SIG-M5 (cell line): ENCODE measurements around the gene PPP1R1C.

Source experiments
- DNase-seq: peaks from one replicate; lab custom pipeline; 2025; lab: John Stamatoyannopoulos, UW

Gene PPP1R1C

DNA sequence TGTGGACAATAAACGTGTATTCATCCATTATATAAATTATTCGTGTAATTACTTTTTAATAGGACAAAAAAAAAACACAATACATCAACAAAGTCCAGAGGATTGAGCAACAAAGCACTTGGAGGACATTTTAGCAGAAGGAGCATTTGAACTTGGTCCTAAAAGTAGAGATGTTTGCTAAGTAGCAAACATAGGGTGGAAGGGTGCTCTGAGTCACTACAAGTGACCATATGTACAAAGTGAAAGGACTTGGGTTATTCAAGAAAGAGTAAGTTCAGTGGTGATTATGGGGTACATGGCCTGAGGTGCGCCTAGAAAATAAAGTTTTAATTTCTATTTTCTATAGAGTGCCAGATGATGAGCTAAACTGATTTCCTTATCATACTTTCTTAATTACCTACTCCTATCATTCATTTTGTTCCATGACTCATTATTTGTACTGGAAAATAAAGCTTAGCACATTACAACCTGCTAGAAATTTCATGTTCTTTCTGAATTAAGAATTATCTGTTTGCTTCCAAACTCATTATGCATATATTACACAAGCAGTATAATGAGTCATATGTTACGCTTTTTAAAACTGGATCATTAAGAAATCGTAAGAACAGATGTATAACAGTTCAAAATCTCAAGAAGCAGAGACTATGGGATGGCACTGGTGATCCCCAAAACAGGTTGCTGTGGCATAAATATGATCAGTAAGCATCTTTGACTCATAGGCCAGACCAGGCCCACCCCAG, 13.1 kb upstream of the PPP1R1C start:
- no peak for DNase-seq

DNA sequence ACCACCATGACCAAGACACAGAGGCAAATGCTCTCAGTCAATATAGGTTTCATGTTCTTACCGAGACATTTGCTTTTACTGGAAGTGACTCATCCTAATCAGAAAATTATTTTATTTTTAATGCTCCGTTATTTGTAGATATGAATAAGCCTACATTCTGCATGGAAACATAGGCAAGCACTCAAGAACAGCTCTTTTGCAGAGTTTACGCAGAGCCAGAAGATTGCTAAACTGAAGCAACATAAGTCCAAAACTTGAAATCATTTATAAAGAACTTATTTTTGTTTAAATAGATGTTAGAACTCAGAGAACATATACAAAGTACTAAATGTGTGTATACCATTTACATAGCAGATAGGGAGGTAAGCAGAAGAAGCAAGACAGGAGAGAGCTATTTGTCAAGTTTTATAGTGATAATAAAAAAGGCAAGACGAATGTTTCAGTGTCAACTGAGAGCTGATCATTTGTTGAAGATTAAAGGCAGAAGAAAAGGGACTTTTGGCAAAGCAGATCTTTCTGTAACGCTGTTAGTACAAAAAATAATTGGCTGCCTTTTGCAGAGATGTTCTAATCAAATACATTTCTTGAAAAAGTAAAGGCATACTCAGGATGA, 12.4 kb upstream of the PPP1R1C start:
- no peak for DNase-seq

DNA sequence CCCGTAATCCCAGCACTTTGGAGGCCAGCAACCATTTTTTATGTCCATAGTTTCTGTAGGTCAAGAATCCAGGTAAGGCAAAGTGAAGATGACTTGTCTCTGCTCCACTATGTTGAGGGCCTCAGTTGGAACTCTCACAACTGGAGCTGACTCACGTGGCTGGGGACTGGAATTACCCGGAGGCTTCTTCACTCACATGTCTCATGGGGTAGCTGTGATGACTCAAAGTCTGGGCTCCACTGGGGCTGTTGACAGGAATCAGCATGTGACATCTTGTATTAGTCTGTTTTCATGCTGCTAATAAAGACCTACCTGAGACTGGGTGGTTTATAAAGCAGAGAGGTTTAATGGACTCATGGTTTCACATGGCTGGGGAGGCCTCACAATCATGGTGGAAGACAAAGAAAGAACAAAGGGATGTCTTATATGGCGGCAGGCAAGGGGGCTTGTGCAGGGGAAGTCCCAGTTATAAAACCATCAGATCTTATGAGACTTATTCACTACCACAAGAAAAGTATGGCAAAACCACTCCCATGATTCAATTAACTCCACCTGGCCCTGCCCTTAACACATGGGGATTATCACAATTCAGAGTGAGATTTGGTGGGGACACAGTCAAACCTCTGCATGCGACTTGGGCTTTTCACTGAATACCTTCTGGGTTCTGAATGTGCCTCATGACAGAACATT, 7.8 kb upstream of the PPP1R1C start:
- DNase-seq: no peak

GRCh38 chr2:181978351-181979150, 7.1 kb upstream of the PPP1R1C start:
- no peak for DNase-seq

DNA sequence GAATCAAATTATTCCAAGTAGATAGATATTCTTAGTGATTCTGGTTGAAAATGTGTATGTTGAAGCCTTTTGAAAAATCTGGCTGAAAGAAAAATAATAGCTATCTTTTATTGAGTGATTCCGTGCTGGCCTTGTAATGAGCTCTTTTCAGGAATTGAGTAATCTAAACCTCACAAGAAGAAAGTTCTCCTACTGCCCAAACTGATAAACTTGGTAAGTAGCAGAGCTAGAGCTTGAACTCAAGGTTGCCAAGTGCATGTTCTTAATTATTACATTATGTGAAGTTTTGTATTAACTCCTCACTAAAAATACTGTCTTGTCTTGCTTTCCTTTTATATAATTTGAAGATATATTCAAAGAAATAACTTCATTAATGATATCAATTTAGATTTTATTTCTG, 1.6 kb upstream of the PPP1R1C start:
- no peak for DNase-seq

- DNase-seq: no peak
Observed at GRCh38 chr2:181984814-181985631, 630 bp upstream of the PPP1R1C start.

- no peak for DNase-seq
Observed at GRCh38 chr2:181988154-181988924, 2.7 kb downstream of the PPP1R1C start.

- DNase-seq: no peak
Observed at GRCh38 chr2:181989099-181989498, 3.4 kb downstream of the PPP1R1C start.

DNA sequence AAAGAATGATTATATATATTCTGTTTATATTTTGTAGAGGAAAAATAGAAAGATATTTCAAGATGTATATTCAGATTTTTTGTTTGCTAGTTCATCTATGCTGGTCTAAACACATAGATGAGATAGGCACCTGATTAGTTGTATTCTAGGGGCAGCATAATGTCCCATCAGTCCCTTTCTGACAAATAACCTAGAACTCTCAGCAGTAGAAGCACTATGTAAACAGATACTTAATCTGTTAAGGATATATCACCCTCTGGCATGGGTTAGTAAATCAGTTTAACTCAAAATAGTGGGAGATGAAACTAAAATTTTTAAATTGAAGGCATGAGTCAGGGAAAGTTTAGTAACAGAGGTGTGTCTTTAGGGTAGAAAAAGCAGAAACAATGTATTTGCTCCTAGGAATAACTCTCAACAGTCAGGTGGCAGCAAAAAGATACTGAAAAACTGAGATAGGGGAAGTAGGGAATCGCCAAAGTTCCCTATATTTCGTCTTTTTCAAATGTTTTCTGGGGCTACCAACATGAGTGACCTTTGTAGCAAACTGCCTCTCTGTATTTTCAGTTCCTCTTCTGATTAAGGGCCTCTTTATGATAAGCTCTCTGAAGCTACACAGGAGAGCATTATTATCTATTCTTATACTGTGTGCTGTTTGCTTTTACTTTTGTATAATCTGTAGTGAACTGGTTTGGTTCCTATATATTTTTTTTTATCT, 5.7 kb downstream of the PPP1R1C start:
- DNase-seq: peak; percentile 42

- DNase-seq: no peak
Observed at GRCh38 chr2:181992776-181993175, 7.1 kb downstream of the PPP1R1C start.

- no peak for DNase-seq
Observed at GRCh38 chr2:181995289-181995688, 9.6 kb downstream of the PPP1R1C start.

DNA sequence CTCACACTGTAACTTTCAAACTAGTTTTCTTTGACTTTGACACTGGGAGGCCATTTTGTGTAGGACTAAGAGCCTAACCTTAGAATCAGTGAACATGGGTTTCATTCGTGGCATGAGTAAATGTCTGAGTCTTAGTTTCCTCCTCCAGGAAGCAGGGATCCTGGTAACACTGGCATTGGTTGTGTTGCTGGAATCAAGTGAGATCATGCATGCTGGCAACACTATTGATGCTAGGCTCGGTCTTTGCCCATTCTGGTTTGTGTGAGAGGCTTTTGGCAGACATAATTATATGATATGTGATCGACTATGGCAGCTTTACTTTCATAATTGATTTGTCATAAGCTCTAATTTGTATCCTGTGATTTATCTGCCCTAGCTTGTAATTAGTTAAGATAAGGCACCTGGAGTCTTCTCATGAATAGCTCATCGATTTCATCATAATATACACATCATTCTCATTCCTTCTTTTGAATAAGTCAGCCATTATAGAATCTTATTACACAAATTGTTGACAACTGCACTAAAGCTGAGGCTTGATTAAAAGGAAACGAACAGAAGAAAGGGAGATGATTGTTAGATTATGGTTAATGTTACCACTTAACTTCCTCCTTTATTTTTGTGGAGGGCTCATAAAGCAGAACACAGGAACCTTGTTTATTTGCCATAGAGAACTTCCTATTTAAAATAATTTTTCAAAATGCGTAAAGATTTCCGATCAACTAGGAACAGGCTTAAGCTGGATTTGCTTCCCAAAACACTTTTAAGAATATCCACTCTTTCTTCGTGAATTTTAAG, 12.6 kb downstream of the PPP1R1C start:
- no peak for DNase-seq

GRCh38 chr2:181998891-181999654, 13.4 kb downstream of the PPP1R1C start:
- no peak for DNase-seq

DNA sequence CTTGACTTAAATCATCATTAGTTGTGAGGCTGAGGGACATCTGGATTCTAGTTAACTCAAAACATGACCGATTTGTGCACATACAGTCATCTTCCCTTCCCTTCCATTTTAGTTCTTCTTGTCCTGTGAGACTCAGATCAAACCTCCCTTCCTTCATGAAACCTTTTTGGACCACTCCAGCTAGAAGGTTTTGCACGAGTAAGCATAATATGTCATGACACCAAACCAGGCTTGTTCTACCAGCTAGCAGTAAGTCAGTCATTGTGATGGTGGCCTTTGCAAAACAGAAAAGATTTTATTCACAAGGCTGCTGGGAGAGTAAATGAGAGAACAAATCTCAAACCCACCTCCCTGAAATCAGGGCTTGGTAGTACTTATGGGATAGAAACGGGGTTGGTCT, 14.3 kb downstream of the PPP1R1C start:
- DNase-seq: no peak

DNA sequence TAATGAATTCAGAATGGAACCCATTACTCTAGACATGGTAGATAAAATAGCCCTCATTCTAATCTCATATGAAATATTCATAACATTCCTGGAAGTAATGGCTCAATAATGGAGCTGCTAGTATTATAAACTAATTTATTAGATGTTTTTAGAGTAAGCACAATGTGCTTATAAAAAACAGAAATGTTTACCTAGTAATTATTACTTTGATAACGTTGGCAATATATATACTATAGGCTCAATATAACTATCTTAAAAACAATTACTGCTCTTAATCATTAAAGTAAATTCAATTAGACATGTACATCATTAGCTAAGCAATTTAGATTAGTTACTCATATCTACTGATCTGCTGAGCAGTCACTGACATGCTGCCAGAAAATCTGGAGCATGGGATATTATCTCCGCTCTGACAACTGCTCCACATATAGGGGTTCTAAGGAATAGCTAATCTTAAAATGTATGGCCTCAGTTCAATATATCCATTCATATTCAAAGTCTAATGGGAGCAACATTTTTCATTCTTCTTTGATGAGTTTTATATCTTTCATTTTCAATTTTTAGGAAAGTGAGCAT, 19.4 kb downstream of the PPP1R1C start:
- no peak for DNase-seq

DNA sequence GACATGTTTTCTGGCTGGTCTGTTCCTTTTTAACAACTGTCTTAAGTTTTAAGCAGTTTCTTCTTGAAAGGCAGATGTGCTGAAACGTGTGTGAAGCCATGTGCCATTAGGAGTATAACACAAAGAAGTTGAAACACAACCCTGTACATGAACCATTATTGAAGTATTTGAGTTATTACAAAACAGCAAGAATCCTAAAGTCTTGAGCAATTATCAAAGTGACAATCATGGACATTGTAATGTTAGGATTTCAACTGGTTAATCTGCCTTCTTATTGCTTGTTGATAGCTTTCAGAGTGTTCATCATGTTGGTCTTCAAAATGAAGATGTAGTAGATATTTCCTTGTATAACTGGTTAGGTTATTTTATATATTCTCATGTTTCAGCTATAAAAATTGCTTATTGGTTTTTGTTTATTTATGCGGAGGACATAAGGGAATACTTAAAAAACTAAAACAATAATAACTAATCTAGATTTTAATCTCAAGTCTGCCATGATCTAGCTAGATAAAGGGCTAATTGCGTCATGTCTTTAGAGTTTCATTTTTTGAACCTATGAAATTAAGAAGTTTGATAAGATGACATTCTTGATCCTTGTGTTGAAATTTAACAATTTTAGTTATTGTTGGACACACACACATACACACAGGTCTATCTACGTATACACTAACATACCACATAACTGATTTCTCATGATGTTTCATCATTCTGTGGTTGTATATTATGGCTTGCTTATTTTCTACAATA, 21.1 kb downstream of the PPP1R1C start:
- no peak for DNase-seq

- DNase-seq: no peak
Observed at GRCh38 chr2:182014284-182014683, 28.6 kb downstream of the PPP1R1C start.
